Measurements from ENCODE around the gene PACS1. TPM values are rescaled to one million over a fixed set of nuclear protein-coding genes. Genes with fewer than 3 reads are reported as not detected.

Gene PACS1
- total and polyA plus RNA-seq, 9 donors, result 22.4 to 92.9 (median 73.9) TPM

GRCh38 chr11:66159324-66159984, 89.4 kb downstream of the PACS1 start:
- 66 to 74% (median 72%) methylated on average over 8 of the region's 8 CpGs for WGBS, 3 donors
- intact Hi-C loops (cut with DNase I), result no loop called here
- Histone ChIP-seq H3K27me3 (no peaks in the 10 kb centered on the region), H3K4me3 (no peak overlapping the region), H3K4me1 (ENCODE audit: insufficient read depth) (no peaks in the 10 kb centered on the region), H3K9me3 (no peaks in the 10 kb centered on the region), H3K27ac (no peak overlapping the region), H3K36me3 (no peaks in the 10 kb centered on the region)
- TF ChIP-seq CTCF (IDR thresholded peaks at IDR 0.05) (no peak), EP300 (IDR thresholded peaks at IDR 0.05) (no peak), POLR2A (IDR thresholded peaks at IDR 0.05) (no peak)
- DNase-seq, result no peak

DNA sequence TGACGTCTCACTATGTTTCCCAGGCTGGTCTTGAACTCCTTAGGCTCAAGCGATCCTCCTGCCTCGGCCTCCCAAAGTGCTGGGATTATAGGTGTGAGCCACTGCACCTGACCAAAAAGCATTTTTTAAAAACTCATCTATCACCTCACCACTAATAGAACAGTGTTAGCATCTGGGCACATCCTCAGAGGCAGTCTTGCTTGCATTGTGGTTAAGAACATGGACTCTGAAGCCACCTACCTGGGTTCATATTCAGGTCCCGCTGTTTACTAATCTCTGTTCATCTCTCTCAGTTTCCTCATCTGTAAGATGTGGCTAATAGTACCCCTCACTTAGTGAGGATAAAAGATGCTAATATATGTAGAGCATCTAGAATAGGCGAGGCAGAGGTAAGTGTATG, 90.6 kb downstream of the PACS1 start:
- no peaks in the 10 kb centered on the region for H3K9me3 ChIP-seq
- no peaks in the 10 kb centered on the region for H3K36me3 ChIP-seq
- no peak overlapping the region for H3K4me3 ChIP-seq
- H3K27ac ChIP-seq, result no peak overlapping the region
- DNase-seq, result no peak
- H3K27me3 ChIP-seq, result no peaks in the 10 kb centered on the region
- no peak for TF ChIP-seq EP300 (IDR thresholded peaks at IDR 0.05)
- no peak for TF ChIP-seq CTCF (IDR thresholded peaks at IDR 0.05)
- TF ChIP-seq POLR2A (IDR thresholded peaks at IDR 0.05), result no peak
- peaks cover 1% of the 10 kb centered on the region for H3K4me1 ChIP-seq (ENCODE audit: insufficient read depth)
- WGBS, 3 donors, result 97 to 99% (median 98%) methylated on average over 5 of the region's 5 CpGs
- intact Hi-C loops (cut with DNase I), result no loop called here

DNA sequence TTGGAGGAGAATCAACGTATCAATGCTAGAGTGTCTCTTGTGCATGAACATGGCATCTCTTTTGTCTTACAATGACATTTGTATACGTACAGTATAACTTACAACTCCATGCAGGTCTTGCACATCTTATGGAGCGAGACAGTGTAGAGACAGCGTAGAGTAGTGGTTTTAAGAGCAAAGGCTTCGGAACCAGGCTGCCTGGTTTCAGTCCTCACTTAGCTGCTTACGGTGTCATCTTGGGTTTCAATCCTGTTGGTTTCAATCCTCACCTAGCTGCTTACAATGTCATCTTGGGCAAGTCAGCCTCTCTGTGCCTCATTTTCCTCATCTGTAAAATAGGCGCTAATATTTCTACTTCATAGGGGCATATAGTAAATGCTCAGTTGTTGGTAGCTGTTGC, 98.2 kb downstream of the PACS1 start:
- 97 to 98% (median 97%) methylated on average over 7 of the region's 7 CpGs for WGBS, 3 donors
- no peak overlapping the region for H3K4me3 ChIP-seq
- H3K9me3 ChIP-seq, result no peaks in the 10 kb centered on the region
- DNase-seq, result no peak
- TF ChIP-seq CTCF (IDR thresholded peaks at IDR 0.05) (no peak), POLR2A (IDR thresholded peaks at IDR 0.05) (no peak), EP300 (IDR thresholded peaks at IDR 0.05) (no peak)
- H3K4me1 ChIP-seq (ENCODE audit: insufficient read depth), result peaks cover 1% of the 10 kb centered on the region
- no peaks in the 10 kb centered on the region for H3K27me3 ChIP-seq
- H3K36me3 ChIP-seq, result no peaks in the 10 kb centered on the region
- H3K27ac ChIP-seq, result no peak overlapping the region
- intact Hi-C loops (cut with DNase I), result no loop called here

DNA sequence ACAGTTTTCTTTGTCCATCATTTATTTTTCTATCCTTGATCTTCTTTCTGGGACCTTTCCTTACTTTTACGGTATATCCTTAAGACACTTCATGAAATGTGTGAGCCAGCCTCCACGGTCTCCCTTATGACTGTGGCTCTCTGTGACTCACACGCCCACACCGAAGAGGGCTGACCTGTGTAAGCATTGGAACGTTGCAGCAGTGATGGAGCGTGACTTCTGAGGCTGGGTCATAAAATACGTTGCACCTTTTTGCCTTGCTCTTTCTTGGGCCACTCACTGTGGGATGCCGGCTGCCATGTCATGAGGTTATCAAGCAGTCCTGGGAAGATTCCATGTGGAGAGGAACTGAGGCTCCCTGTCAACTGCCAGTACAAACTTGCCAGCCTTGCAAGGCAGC, 102.1 kb downstream of the PACS1 start:
- Histone ChIP-seq H3K4me1 (ENCODE audit: insufficient read depth) (no peaks in the 10 kb centered on the region), H3K27me3 (no peaks in the 10 kb centered on the region), H3K27ac (no peak overlapping the region), H3K9me3 (no peaks in the 10 kb centered on the region), H3K36me3 (no peaks in the 10 kb centered on the region), H3K4me3 (no peak overlapping the region)
- DNase-seq, result no peak
- no peak for TF ChIP-seq CTCF (IDR thresholded peaks at IDR 0.05)
- TF ChIP-seq EP300 (IDR thresholded peaks at IDR 0.05), result no peak
- TF ChIP-seq POLR2A (IDR thresholded peaks at IDR 0.05), result no peak
- WGBS, 3 donors, result 67 to 70% (median 69%) methylated on average over 8 of the region's 8 CpGs
- intact Hi-C loops (cut with DNase I), result no loop called here

Measured in ovary (tissue), 9 donors.